GM18909 (cell line): Measurements from ENCODE around the gene DNAJC11.

Experiments
- ATAC-seq: cut with Tn5 transposase; IDR thresholded peaks from one replicate; pipeline ENCODE4 v1.9.1; 2021; ENCODE audit warnings: mild to moderate bottlenecking; ENCODE audit not compliant: unreplicated experiment, poor library complexity

DNAJC11 gene

DNA sequence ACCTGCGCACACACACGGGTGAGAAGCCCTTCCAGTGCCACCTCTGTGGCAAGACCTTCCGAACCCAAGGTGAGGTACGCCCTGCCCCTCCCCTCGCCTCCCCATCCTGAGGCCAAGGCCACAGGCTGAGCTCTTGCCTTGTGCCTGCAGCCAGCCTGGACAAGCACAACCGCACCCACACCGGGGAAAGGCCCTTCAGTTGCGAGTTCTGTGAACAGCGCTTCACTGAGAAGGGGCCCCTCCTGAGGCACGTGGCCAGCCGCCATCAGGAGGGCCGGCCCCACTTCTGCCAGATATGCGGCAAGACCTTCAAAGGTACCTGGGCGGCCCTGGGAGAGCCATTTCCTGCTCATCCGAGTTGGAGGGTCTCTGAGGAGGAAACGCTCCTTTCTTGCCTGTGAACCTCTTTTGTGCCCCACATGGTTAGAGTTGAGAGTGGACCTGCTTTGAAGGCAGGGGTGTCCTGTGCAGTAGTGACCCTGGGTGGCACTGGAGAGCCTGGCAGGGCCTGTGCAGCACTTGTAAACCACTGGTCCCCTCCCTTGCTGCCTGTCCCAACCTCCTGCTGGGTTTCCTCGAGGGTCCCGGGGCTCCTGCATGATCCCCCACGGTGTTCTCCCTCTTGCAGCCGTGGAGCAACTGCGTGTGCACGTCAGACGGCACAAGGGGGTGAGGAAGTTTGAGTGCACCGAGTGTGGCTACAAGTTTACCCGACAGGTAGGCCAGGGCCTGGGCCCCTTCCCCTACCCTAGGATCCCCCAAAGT is 113.3 kb downstream of the DNAJC11 start:
- ATAC-seq, result no peak

DNA sequence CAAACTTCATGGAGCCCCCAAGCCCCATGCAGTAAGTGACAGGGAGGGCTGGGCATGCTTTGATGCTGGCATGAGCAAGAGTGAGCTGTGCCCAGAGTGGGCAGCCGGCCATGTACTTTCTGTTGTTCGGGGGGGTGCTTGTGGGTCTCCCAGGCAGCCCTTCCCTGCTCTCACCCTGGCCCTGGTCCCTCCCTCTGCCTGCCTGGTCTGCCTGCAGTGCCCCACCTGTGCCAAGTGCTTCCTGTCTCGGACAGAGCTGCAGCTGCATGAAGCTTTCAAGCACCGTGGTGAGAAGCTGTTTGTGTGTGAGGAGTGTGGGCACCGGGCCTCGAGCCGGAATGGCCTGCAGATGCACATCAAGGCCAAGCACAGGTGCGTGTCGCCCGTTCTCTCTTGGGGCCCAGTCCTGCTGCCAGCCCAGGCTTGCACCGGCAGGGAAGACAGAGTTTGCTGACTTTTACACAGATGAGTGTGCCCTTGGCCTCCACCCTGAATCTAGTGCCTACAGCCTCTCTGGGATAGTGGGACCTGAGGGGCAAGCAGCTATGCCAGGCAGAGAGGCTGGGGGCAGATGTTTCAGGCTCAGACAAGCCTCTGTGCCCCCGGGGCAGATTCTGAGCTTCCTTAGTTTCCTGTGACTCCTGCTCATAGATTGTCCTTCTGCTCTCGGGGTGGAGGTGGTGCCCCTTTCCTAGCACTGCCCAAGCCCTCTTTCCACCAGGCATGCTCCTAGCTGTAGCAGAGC is 114.2 kb downstream of the DNAJC11 start:
- ATAC-seq, result no peak

DNA sequence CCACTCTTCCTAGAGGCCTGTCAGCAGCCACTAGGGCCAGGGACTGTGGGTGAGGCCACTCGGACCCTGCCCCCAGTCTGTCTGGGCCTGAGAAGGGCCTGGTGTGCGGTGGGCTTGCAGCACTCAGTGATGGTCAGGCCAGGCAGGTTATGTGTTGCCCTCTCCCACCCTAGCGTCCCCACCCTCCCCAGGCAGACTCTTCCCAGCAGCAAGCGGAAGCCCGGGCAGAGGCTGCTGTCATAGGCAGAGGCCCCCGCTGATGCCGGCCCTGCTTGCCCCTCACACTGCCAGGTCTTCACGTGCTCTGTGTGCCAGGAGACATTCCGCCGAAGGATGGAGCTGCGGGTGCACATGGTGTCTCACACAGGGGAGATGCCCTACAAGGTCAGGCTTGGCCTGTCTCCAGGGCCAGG is 115.2 kb downstream of the DNAJC11 start:
- ATAC-seq, result no peak

DNA sequence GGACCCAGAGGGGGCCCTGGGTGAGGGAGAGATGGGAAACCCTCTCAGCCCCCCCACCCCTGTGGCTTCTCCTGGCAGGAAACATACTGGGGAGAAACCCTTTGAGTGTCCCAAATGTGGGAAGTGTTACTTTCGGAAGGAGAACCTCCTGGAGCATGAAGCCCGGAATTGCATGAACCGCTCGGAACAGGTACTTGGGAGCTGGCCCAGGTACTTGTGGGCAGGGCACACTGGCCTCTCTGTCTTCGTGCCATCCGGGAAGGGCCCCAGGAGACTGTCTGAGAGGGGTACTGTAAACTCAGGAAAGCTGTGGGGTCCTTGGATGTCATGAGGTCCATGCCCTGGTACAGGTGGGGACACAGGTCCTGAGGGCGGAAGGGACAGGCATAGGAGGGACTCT is 115.8 kb downstream of the DNAJC11 start:
- ATAC-seq, result no peak

DNA sequence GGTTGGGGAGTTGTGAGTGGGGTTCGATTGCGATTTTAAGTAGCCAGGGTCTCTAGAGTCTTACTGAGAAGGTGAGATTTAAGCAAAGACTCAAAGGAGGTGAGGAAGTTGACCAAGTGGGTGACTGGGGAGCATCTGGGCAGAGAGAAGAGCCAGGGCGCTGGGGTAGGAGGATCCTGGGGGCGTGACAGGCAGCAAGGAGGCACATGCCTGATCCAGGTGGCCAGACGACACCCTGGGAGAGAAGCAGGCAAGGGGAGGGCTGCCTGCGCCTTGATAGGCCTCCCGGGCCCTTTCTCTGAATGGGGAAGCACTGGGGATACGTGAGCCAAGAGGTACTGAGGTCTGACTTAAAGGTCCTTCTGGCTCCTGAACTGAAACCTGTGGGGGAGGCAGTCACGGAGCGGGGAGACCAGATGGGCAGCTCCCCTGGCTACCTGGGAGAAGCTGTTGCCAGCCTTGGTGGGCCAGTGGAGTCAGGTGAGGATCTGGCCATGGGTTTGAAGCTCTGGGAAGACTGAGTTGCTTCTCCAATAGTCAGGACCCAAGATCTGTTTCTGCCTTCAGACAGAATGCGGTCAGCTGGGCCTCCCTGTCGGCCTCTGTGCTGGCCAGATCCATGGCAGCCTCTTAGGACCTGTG is 116.4 kb downstream of the DNAJC11 start:
- no peak for ATAC-seq
